Measurements from ENCODE around the gene SLC23A2.

GRCh38 chr20:4844325-4844724 lies 157.0 kb downstream of the SLC23A2 start:
- TF ChIP-seq CTCF (IDR thresholded peaks at IDR 0.05 in 4 of 5, conservative IDR thresholded peaks at IDR 0.05 in 1 of 5) (no peak), POLR2A (IDR thresholded peaks at IDR 0.05) (no peak)
